ENCODE results near the gene MACROH2A2. TPM values are rescaled to one million over a fixed set of nuclear protein-coding genes. Genes with fewer than 3 reads are reported as not detected.

MACROH2A2 gene
- total RNA-seq, 1 donor from 2014 or later, result not detected

DNA sequence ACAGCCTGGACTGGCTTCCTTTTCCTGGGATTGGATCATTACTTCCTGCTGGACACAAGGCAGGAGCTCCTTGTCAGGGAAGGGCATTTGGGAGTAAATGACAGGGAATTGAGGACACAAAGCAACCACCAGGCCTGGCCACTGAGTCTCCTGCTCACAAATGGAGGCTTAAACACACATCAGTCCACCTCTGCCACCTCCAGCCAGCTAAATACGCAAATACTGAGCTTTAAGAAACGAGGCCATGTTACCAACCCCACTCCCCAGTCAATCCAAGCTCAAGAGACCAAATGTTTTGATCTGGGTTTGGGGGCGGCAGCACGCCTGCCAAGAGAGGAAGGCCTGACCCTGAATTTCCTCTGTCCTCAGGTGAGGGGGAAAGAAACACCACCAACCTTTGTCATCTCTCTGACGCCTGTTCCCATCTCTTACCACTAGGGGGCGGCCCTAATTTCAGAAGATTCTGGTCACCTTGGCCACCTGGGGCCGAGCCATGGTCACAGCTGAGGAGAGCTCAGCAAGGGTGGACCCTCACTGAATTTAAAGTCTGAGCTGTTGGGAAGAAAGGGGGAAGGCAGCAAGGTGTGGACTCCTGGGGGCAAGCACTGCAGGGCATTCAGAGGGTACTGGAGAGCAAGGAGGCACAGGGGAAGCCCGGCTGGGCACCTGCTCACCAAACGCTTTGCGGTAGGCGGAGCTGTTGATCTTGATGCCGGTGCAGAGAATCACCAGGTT lies 63.5 kb downstream of the MACROH2A2 start:
- ChIA-PET CTCF (interaction anchor here (0.8 to 3.5 kb wide), 17 partner anchors 9 to 248 kb away, joined by 3 to 49 read pairs (median 4); partner anchors contain the start of gene TYSND1), POLR2A (interaction anchor here (0.6 to 2.6 kb wide), 2 partner anchors 30 to 246 kb away, joined by 3 to 15 read pairs; partner anchors contain the start of gene TYSND1)
- intact Hi-C loops (cut with micrococcal nuclease), result loop anchor here (1.0 to 5.0 kb wide), 2 partner anchors 30 to 246 kb away; partner anchors contain the start of gene TYSND1
- Mint-ChIP-seq H3K27me3 (no peaks in the 10 kb centered on the region), H3K9me3 (no peaks in the 10 kb centered on the region), H3K4me1 (peaks cover 4% of the 10 kb centered on the region), H3K27ac (no peak overlapping the region), H3K4me3 (no peak overlapping the region), H3K36me3 (ENCODE audit: low read depth) (peaks cover 44% of the 10 kb centered on the region)
- peak; percentile 31 for DNase-seq
- TF ChIP-seq, protein P1, sequence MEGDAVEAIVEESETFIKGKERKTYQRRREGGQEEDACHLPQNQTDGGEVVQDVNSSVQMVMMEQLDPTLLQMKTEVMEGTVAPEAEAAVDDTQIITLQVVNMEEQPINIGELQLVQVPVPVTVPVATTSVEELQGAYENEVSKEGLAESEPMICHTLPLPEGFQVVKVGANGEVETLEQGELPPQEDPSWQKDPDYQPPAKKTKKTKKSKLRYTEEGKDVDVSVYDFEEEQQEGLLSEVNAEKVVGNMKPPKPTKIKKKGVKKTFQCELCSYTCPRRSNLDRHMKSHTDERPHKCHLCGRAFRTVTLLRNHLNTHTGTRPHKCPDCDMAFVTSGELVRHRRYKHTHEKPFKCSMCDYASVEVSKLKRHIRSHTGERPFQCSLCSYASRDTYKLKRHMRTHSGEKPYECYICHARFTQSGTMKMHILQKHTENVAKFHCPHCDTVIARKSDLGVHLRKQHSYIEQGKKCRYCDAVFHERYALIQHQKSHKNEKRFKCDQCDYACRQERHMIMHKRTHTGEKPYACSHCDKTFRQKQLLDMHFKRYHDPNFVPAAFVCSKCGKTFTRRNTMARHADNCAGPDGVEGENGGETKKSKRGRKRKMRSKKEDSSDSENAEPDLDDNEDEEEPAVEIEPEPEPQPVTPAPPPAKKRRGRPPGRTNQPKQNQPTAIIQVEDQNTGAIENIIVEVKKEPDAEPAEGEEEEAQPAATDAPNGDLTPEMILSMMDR (IDR thresholded peaks at IDR 0.05), result peak; percentile 94
- peak; percentile 74 for ATAC-seq (ENCODE audit: low read depth)

DNA sequence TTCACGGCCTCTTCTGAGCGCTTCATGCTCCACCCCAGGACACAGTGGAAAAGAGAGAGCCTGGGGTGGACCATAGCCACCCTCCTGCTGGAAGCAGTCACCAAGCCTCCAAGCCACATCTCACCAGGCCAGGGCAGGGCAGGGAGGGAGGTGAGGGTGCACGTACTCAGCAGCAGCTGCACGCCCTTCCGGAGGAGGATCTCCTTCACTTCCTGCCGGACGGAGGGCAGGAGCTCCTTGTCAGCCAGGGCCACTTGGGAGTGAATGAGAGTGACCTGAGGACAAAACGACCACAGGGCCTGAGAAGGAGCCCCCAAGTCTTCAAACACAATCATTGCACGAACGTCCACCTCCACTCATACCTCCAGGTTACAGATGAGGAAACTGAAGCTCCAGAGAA lies 65.0 kb downstream of the MACROH2A2 start:
- no peak for ATAC-seq (ENCODE audit: low read depth)
- Mint-ChIP-seq H3K9me3 (no peaks in the 10 kb centered on the region), H3K36me3 (ENCODE audit: low read depth) (peaks cover 36% of the 10 kb centered on the region), H3K4me3 (no peak overlapping the region), H3K27ac (no peak overlapping the region), H3K27me3 (no peaks in the 10 kb centered on the region), H3K4me1 (peaks cover 4% of the 10 kb centered on the region)
- DNase-seq, result no peak
- ChIA-PET CTCF (interaction anchor here (1.9 to 3.5 kb wide), 3 partner anchors 27 to 29 kb away, joined by 10 to 49 read pairs (median 16); partner anchors contain the start of gene TYSND1), POLR2A (no interaction called here)
- intact Hi-C loops (cut with micrococcal nuclease), result loop anchor here (5.0 kb wide), 1 partner anchor 245 kb away; no protein-coding TSS in a partner anchor
- TF ChIP-seq, protein P1 (IDR thresholded peaks at IDR 0.05), result no peak

DNA sequence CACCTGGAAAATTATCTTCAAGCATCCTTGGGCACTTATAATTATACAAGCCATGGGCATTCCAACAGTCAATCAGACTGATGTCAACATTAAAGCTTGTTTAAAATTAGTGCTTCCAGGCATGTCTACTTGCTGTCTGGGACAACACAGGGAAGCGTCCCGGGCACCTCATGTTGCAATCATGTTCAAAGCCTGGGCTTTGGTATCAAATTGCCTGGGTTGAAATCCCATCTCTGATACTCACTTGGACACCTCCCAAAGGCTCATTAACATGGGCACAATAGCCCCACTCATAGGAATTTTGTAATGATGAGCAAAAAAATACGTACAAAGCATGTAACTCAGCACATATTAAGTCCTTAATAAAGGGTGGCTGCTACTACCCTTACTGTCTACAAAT lies 65.5 kb downstream of the MACROH2A2 start:
- Mint-ChIP-seq H3K4me3 (no peak overlapping the region), H3K27me3 (no peaks in the 10 kb centered on the region), H3K36me3 (ENCODE audit: low read depth) (peaks cover 30% of the 10 kb centered on the region), H3K9me3 (no peaks in the 10 kb centered on the region), H3K27ac (no peak overlapping the region), H3K4me1 (peaks cover 4% of the 10 kb centered on the region)
- DNase-seq (no peak), ATAC-seq (ENCODE audit: low read depth) (no peak)
- intact Hi-C loops (cut with micrococcal nuclease), result loop anchor here (5.0 kb wide), 1 partner anchor 244 kb away; no protein-coding TSS in a partner anchor
- POLR2A ChIA-PET, result no interaction called here
- TF ChIP-seq, protein P1 (IDR thresholded peaks at IDR 0.05), result no peak
- CTCF ChIA-PET, result interaction anchor here (0.8 to 3.5 kb wide), 3 partner anchors 26 to 56 kb away, joined by 3 to 16 read pairs (median 10); partner anchors contain the start of gene TYSND1

DNA sequence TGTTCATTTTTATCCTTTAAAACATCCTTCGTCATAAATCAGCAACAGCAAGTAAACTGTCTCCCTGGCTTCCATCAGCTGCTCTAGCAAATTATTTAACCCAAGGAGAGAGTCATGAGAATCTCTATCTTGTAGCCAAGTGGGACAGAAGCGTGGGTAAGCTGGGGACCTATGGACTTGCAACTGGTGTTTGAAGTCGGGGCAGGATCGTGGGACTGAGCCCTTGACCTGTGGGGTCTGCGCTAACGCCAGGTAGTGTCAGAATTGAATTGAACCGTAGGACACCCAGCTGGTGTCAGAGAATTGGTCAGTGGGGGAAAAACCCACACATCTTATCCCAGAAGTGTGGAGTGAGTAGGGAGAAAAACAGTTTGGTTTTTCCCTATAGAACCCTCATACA lies 66.6 kb downstream of the MACROH2A2 start:
- no peak overlapping the region for H3K4me3 Mint-ChIP-seq
- H3K27me3 Mint-ChIP-seq, result no peaks in the 10 kb centered on the region
- POLR2A ChIA-PET, result interaction anchor here (1.0 kb wide), 1 partner anchor 27 kb away, joined by 3 read pairs; the partner anchor contains the start of gene TYSND1
- ATAC-seq (ENCODE audit: low read depth) (no peak), DNase-seq (no peak)
- peaks cover 4% of the 10 kb centered on the region for H3K4me1 Mint-ChIP-seq
- no peaks in the 10 kb centered on the region for H3K9me3 Mint-ChIP-seq
- peaks cover 20% of the 10 kb centered on the region for H3K36me3 Mint-ChIP-seq (ENCODE audit: low read depth)
- intact Hi-C loops (cut with micrococcal nuclease), result loop anchor here (5.0 kb wide), 1 partner anchor 243 kb away; no protein-coding TSS in a partner anchor
- CTCF ChIA-PET, result interaction anchor here (0.8 to 1.9 kb wide), 3 partner anchors 10 to 102 kb away, joined by 3 to 10 read pairs (median 4); partner anchors contain the start of gene TYSND1
- no peak overlapping the region for H3K27ac Mint-ChIP-seq
- TF ChIP-seq, protein P1 (IDR thresholded peaks at IDR 0.05), result no peak

DNA sequence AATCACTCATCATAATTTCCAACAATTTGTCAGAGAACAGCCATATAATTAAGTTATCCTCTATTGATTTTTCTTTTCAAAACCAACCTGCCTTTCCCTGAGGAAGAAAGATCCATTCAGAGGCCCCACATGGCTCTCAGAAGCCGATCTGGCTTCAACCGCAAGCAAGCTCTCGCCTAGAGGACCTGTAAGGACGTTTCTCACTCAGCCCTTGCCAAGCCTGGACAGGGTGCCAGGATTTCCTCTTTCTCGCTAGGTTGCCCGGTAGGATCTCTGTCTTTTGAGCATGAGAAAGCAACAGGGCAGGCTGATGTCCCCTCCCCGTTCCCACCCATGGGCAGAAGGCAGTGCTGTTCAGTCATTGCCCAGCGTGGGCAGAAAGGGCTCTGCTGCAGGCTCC lies 67.0 kb downstream of the MACROH2A2 start:
- no peak for ATAC-seq (ENCODE audit: low read depth)
- no peaks in the 10 kb centered on the region for H3K9me3 Mint-ChIP-seq
- TF ChIP-seq, protein P1 (IDR thresholded peaks at IDR 0.05), result no peak
- ChIA-PET CTCF (interaction anchor here (0.8 to 1.9 kb wide), 3 partner anchors 10 to 102 kb away, joined by 3 to 10 read pairs (median 4); partner anchors contain the start of gene TYSND1), POLR2A (interaction anchor here (1.0 kb wide), 1 partner anchor 27 kb away, joined by 3 read pairs; the partner anchor contains the start of gene TYSND1)
- H3K4me3 Mint-ChIP-seq, result no peak overlapping the region
- no peak for DNase-seq
- peaks cover 20% of the 10 kb centered on the region for H3K36me3 Mint-ChIP-seq (ENCODE audit: low read depth)
- H3K4me1 Mint-ChIP-seq, result peaks cover 4% of the 10 kb centered on the region
- intact Hi-C loops (cut with micrococcal nuclease), result loop anchor here (5.0 kb wide), 1 partner anchor 243 kb away; no protein-coding TSS in a partner anchor
- no peaks in the 10 kb centered on the region for H3K27me3 Mint-ChIP-seq
- no peak overlapping the region for H3K27ac Mint-ChIP-seq
